Urinary bladder (tissue), 4 donors: ENCODE data around the gene TBX5. TPM values are rescaled to one million over a fixed set of nuclear protein-coding genes. Genes with fewer than 3 reads are reported as not detected.

ENCODE experiments used
- DNase-seq: peaks from one replicate; pipeline ENCODE4 v3.0.0-alpha.2; 2015; ENCODE audit errors: extremely low spot score
- H3K27ac ChIP-seq: one replicate; pipeline ENCODE4 v1.5.1; 2013; ENCODE audit warnings: low read depth, mild to moderate bottlenecking, moderate library complexity
- H3K36me3 ChIP-seq: one replicate; pipeline ENCODE4 v1.6.1; 2013; ENCODE audit warnings: mild to moderate bottlenecking, moderate library complexity; ENCODE audit not compliant: insufficient read depth
- H3K4me1 ChIP-seq: one replicate; pipeline ENCODE4 v1.6.1; 2013; ENCODE audit warnings: mild to moderate bottlenecking, moderate library complexity; ENCODE audit not compliant: insufficient read depth
- H3K4me3 ChIP-seq: one replicate; pipeline ENCODE4 v1.5.1; 2013; ENCODE audit warnings: low read depth, low read length
- WGBS: extraction: QIAGEN DNeasy Blood & Tissue Kit; methylation state at CpG from one replicate; pipeline ENCODE4 v1.1.7; 2013; 5-methylcytosine and 5-hydroxymethylcytosine counted together
- polyA plus RNA-seq: library from polyadenylated mRNA; stranded (reverse); fragments of 200-250 nt; gene quantifications from one replicate; pipeline ENCODE4 v1.2.3, GENCODE V29; 2013
- total RNA-seq: library from RNA; depleted of rRNA; stranded (reverse); fragments of >200 nt; gene quantifications from one replicate; pipeline ENCODE4 v1.2.3, GENCODE V29; 2014
- donor health status: healthy with polysubstance abuse.
- donor health status: healthy.

The TBX5 gene
- total and polyA plus RNA-seq, 2 donors = 6.2 to 12.9 TPM

GRCh38 chr12:114414866-114415524 lies 9.1 kb upstream of the TBX5 start:
- Histone ChIP-seq H3K27ac (no peak overlapping the region), H3K4me1 (no peaks in the 10 kb centered on the region), H3K4me3 (no peak overlapping the region), H3K36me3 (no peaks in the 10 kb centered on the region)
- 70% methylated on average over 11 of the region's 11 CpGs for WGBS
- DNase-seq = no peak

GRCh38 chr12:114414031-114414865 lies 8.3 kb upstream of the TBX5 start:
- no peaks in the 10 kb centered on the region for H3K36me3 ChIP-seq
- no peak for DNase-seq
- H3K4me1 ChIP-seq = no peaks in the 10 kb centered on the region
- no peak overlapping the region for H3K4me3 ChIP-seq
- H3K27ac ChIP-seq = no peak overlapping the region
- 51% methylated on average over 48 of the region's 48 CpGs for WGBS

GRCh38 chr12:114412825-114413749 lies 7.1 kb upstream of the TBX5 start:
- no peak overlapping the region for H3K27ac ChIP-seq
- WGBS = 68% methylated on average over 20 of the region's 20 CpGs
- no peaks in the 10 kb centered on the region for H3K36me3 ChIP-seq
- no peak for DNase-seq
- H3K4me1 ChIP-seq = no peaks in the 10 kb centered on the region
- no peak overlapping the region for H3K4me3 ChIP-seq

GRCh38 chr12:114412307-114412706 lies 6.4 kb upstream of the TBX5 start:
- H3K4me1 ChIP-seq = no peaks in the 10 kb centered on the region
- H3K27ac ChIP-seq = no peak overlapping the region
- no peaks in the 10 kb centered on the region for H3K36me3 ChIP-seq
- no peak for DNase-seq
- H3K4me3 ChIP-seq = no peak overlapping the region
- WGBS = 64% methylated on average over 7 of the region's 7 CpGs

DNA sequence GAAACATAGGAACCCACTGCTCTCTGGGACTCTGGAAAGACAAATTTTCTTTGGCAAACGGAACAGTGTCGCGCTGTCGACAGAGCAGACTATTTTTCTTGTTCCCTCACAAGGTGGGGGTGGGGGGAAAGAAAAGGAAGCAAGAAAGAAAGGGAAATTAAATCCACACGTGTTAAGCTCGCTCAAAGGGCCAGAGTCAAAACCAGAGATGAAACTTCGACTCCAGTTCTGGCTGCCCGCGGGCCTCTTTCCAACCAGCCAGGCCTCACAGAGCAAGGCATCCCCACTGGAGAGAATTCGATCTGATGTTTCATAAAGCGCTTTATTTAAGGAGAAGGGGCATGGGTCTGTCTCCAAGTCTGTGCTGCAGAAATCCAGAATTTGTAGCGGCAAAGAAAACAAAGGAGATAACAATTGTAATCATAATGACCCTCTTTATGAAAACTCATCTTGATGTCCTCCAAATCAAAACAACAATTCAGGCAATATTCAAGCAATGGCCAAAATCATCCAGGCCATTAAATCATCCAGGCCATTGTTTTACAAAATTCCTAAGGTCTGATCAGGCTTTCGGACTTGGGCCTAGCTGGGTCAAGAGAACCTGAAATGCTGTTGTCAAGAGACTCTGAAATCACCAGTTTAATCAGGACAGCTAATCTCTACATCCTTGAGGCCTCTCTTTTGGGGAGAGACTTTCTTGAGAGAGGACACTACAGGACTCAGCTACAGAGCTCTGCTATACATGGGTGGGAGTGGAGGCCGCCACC lies 5.3 kb upstream of the TBX5 start:
- Histone ChIP-seq H3K36me3 (no peaks in the 10 kb centered on the region), H3K4me1 (no peaks in the 10 kb centered on the region), H3K4me3 (no peak overlapping the region), H3K27ac (no peak overlapping the region)
- 72% methylated on average over 14 of the region's 14 CpGs for WGBS
- no peak for DNase-seq

DNA sequence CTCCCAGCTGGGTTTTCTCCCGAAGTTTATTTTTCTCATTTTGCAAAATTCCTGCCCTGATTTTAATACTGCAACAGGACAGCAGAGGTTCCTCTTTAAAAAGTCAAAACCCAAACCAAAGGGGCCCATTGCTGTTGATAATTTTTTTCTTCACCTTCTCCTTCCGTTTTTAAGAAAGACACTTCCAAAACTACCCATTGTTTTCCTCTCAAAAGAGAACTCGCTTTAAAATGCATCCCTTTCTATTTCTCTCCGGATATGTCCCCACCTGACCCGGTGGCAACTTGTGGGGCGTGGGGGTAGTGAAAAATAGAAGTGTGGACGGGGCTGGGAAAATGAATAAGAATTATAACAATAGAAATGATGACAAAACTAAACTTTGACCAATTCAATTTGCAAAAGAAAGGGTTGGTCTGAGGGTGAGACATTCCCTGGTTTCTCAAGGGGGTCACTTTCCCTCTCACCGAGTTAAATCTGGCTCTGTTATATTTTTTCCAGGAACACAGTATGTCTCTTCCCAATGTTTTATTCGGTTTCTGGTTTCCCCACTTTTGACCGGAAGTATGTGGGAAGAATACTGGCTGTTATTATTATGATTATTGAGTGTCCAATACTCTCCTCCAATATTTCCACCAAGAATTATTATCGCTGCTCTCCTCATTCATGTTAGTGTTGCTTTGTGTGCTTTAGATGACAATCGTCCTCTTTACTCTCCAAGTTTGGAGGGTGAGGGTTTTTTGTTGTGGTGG lies 4.1 kb upstream of the TBX5 start:
- Histone ChIP-seq H3K4me3 (peak overlapping the region; percentile 49), H3K36me3 (no peaks in the 10 kb centered on the region), H3K4me1 (no peaks in the 10 kb centered on the region), H3K27ac (no peak overlapping the region)
- WGBS = 48% methylated on average over 12 of the region's 12 CpGs
- no peak for DNase-seq

- no peaks in the 10 kb centered on the region for H3K36me3 ChIP-seq
- 24% methylated on average over 71 of the region's 71 CpGs for WGBS
- H3K4me3 ChIP-seq = peak overlapping the region; percentile 49
- no peak for DNase-seq
- H3K4me1 ChIP-seq = no peaks in the 10 kb centered on the region
- H3K27ac ChIP-seq = peak overlapping the region; percentile 68
These were observed 3.2 kb upstream of the TBX5 start for GRCh38 chr12:114408886-114409851.

GRCh38 chr12:114408471-114408885 lies 2.5 kb upstream of the TBX5 start:
- 34% methylated on average over 21 of the region's 21 CpGs for WGBS
- no peak for DNase-seq
- H3K4me3 ChIP-seq = peak overlapping the region; percentile 49
- no peaks in the 10 kb centered on the region for H3K4me1 ChIP-seq
- no peaks in the 10 kb centered on the region for H3K36me3 ChIP-seq
- H3K27ac ChIP-seq = no peak overlapping the region

- no peak for DNase-seq
- Histone ChIP-seq H3K4me3 (no peak overlapping the region), H3K27ac (no peak overlapping the region), H3K4me1 (no peaks in the 10 kb centered on the region), H3K36me3 (no peaks in the 10 kb centered on the region)
- WGBS = 46% methylated on average over 31 of the region's 31 CpGs
These were observed 2.0 kb upstream of the TBX5 start for GRCh38 chr12:114407842-114408411.

- H3K4me3 ChIP-seq = no peak overlapping the region
- H3K4me1 ChIP-seq = no peaks in the 10 kb centered on the region
- 66% methylated on average over 12 of the region's 12 CpGs for WGBS
- H3K36me3 ChIP-seq = no peaks in the 10 kb centered on the region
- no peak for DNase-seq
- no peak overlapping the region for H3K27ac ChIP-seq
These were observed 1.3 kb upstream of the TBX5 start for GRCh38 chr12:114406984-114407841.
